ENCODE results near the gene FAM98B.

FAM98B gene

DNA sequence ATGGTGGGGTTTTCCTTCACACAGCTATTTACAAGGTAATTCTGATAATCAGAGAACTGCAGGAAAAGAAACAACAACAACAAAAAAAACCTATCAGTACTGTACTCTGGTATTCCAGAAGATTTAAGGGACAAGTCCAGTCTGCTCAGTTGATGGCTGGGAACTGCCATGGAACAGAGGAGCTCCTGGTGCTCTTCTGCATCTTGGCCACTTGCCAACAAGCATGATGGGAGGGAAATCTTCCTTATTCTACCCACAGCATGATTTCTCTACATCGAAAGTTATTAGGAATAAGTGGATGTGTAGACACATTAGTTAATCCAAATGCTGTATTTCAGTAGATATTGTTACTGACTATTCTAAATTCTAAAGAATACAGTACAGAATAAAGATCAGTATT, 59.0 kb downstream of the FAM98B start:
- no peak for ATAC-seq
- TF ChIP-seq ESRRG (CRISPR knock-in tag; IDR thresholded peaks at IDR 0.05) = no peak
- no peak for TF ChIP-seq BACH2 (CRISPR knock-in tag; IDR thresholded peaks at IDR 0.05; ENCODE audit: borderline replicate concordance)
- TF ChIP-seq, protein P1, sequence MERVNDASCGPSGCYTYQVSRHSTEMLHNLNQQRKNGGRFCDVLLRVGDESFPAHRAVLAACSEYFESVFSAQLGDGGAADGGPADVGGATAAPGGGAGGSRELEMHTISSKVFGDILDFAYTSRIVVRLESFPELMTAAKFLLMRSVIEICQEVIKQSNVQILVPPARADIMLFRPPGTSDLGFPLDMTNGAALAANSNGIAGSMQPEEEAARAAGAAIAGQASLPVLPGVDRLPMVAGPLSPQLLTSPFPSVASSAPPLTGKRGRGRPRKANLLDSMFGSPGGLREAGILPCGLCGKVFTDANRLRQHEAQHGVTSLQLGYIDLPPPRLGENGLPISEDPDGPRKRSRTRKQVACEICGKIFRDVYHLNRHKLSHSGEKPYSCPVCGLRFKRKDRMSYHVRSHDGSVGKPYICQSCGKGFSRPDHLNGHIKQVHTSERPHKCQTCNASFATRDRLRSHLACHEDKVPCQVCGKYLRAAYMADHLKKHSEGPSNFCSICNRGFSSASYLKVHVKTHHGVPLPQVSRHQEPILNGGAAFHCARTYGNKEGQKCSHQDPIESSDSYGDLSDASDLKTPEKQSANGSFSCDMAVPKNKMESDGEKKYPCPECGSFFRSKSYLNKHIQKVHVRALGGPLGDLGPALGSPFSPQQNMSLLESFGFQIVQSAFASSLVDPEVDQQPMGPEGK (CRISPR knock-in tag; IDR thresholded peaks at IDR 0.05; ENCODE audit: borderline replicate concordance) = no peak
- no peak for TF ChIP-seq RARB (CRISPR knock-in tag; IDR thresholded peaks at IDR 0.05)

DNA sequence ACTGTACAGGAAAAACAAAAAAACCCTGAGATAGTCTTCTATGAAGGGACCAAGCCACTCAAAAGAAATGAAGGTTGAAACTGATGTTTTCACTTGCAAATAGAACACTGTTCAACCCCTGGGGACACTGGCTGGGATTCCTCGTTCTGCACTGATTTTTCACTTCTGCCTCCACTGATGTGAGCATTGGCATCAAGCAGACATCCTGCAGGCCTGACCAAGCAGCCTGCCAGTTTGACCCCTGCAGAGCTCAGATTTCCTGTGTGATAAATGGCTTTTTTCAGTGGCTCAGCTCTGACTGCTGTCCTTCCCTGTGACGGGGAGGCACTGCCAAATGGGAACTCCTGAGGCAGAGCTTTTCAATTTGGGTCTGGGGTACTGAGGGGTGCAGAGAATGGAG, 60.7 kb downstream of the FAM98B start:
- no peak for TF ChIP-seq OSR1 (CRISPR knock-in tag; IDR thresholded peaks at IDR 0.05)
- TF ChIP-seq, protein P2, sequence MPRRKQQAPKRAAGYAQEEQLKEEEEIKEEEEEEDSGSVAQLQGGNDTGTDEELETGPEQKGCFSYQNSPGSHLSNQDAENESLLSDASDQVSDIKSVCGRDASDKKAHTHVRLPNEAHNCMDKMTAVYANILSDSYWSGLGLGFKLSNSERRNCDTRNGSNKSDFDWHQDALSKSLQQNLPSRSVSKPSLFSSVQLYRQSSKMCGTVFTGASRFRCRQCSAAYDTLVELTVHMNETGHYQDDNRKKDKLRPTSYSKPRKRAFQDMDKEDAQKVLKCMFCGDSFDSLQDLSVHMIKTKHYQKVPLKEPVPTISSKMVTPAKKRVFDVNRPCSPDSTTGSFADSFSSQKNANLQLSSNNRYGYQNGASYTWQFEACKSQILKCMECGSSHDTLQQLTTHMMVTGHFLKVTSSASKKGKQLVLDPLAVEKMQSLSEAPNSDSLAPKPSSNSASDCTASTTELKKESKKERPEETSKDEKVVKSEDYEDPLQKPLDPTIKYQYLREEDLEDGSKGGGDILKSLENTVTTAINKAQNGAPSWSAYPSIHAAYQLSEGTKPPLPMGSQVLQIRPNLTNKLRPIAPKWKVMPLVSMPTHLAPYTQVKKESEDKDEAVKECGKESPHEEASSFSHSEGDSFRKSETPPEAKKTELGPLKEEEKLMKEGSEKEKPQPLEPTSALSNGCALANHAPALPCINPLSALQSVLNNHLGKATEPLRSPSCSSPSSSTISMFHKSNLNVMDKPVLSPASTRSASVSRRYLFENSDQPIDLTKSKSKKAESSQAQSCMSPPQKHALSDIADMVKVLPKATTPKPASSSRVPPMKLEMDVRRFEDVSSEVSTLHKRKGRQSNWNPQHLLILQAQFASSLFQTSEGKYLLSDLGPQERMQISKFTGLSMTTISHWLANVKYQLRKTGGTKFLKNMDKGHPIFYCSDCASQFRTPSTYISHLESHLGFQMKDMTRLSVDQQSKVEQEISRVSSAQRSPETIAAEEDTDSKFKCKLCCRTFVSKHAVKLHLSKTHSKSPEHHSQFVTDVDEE (CRISPR knock-in tag; IDR thresholded peaks at IDR 0.05) = no peak
- TF ChIP-seq ZC3H10 (CRISPR knock-in tag; IDR thresholded peaks at IDR 0.05) = no peak
- no peak for TF ChIP-seq ISL1 (CRISPR knock-in tag; IDR thresholded peaks at IDR 0.05)
- TF ChIP-seq ZNF70 (CRISPR knock-in tag; IDR thresholded peaks at IDR 0.05) = peak; percentile 61; the same call in 1 of the 2 replicates
- ATAC-seq = peak; percentile 44; the same call in 1 of the 3 replicates

DNA sequence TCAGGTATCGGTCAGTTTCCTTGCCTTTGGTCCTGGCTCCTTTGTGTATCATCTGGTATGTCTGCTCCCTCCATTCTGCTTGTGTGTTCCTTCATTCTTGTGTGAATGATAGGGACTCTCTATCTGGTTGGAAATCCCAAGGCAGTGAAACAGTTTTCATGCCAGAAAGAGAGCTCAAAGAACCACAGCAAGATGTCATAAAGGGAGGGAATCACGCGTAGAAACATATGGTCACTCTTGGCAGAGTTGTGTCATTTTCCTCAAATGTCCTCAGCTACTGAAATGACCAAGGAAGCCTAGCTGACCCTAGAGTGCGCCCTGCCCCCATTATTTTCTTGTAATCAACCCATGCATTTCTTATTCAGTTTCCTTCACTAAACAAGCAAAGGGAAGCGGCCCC, 62.7 kb downstream of the FAM98B start:
- ATAC-seq = no peak
- TF ChIP-seq ZFP30 (CRISPR knock-in tag; IDR thresholded peaks at IDR 0.05) (no peak), ZNF565 (CRISPR knock-in tag; conservative IDR thresholded peaks at IDR 0.05; ENCODE audit: low read depth) (no peak), ZFP3 (CRISPR knock-in tag; IDR thresholded peaks at IDR 0.05) (no peak), ISL1 (CRISPR knock-in tag; IDR thresholded peaks at IDR 0.05) (no peak), PPARA (CRISPR knock-in tag; IDR thresholded peaks at IDR 0.05; ENCODE audit: borderline replicate concordance) (no peak), ZC3H10 (CRISPR knock-in tag; IDR thresholded peaks at IDR 0.05) (no peak), ZNF8 (CRISPR knock-in tag; IDR thresholded peaks at IDR 0.05) (no peak), TOX (CRISPR knock-in tag; IDR thresholded peaks at IDR 0.05; ENCODE audit: borderline replicate concordance) (no peak), CSDC2 (CRISPR knock-in tag; IDR thresholded peaks at IDR 0.05) (no peak), ESRRG (CRISPR knock-in tag; IDR thresholded peaks at IDR 0.05) (no peak), ZNF70 (CRISPR knock-in tag; IDR thresholded peaks at IDR 0.05) (no peak), TCF4 (CRISPR knock-in tag; IDR thresholded peaks at IDR 0.05; ENCODE audit: borderline replicate concordance) (no peak), BACH2 (CRISPR knock-in tag; IDR thresholded peaks at IDR 0.05; ENCODE audit: borderline replicate concordance) (no peak), SNAI2 (CRISPR knock-in tag; IDR thresholded peaks at IDR 0.05) (no peak), RARB (CRISPR knock-in tag; IDR thresholded peaks at IDR 0.05) (no peak), ARNTL (CRISPR knock-in tag; IDR thresholded peaks at IDR 0.05; ENCODE audit: borderline replicate concordance, low read depth) (no peak)
- TF ChIP-seq, protein P2 (CRISPR knock-in tag; IDR thresholded peaks at IDR 0.05) = no peak
- TF ChIP-seq, protein P3, sequence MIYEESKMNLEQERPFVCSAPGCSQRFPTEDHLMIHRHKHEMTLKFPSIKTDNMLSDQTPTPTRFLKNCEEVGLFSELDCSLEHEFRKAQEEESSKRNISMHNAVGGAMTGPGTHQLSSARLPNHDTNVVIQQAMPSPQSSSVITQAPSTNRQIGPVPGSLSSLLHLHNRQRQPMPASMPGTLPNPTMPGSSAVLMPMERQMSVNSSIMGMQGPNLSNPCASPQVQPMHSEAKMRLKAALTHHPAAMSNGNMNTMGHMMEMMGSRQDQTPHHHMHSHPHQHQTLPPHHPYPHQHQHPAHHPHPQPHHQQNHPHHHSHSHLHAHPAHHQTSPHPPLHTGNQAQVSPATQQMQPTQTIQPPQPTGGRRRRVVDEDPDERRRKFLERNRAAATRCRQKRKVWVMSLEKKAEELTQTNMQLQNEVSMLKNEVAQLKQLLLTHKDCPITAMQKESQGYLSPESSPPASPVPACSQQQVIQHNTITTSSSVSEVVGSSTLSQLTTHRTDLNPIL (CRISPR knock-in tag; IDR thresholded peaks at IDR 0.05; ENCODE audit: low read depth) = no peak
- TF ChIP-seq, protein P1 (CRISPR knock-in tag; IDR thresholded peaks at IDR 0.05; ENCODE audit: borderline replicate concordance) = no peak
- TF ChIP-seq, protein P4, sequence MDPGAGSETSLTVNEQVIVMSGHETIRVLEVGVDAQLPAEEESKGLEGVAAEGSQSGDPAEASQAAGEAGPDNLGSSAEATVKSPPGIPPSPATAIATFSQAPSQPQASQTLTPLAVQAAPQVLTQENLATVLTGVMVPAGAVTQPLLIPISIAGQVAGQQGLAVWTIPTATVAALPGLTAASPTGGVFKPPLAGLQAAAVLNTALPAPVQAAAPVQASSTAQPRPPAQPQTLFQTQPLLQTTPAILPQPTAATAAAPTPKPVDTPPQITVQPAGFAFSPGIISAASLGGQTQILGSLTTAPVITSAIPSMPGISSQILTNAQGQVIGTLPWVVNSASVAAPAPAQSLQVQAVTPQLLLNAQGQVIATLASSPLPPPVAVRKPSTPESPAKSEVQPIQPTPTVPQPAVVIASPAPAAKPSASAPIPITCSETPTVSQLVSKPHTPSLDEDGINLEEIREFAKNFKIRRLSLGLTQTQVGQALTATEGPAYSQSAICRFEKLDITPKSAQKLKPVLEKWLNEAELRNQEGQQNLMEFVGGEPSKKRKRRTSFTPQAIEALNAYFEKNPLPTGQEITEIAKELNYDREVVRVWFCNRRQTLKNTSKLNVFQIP (CRISPR knock-in tag; IDR thresholded peaks at IDR 0.05; ENCODE audit: borderline replicate concordance, low read depth) = no peak
